GM18526 (cell line): ENCODE results near the gene AMHR2.

ENCODE experiments used
- POLR2A ChIP-seq: IDR thresholded peaks from 3 replicates; pipeline ENCODE4 v1.6.1; 2011; ENCODE audit not compliant: insufficient read length; ENCODE audit errors: extremely low read depth

The AMHR2 gene

GRCh38 chr12:53451661-53452158 lies 28.1 kb downstream of the AMHR2 start, which contains the start of gene PCBP2:
Gene PCBP2 (plus strand): TSS chr12:53452102. CDS start chr12:53454801, 2,699 bp downstream.
- TF ChIP-seq POLR2A, result peak; percentile 87

GRCh38 chr12:53452159-53453077 lies 28.8 kb downstream of the AMHR2 start:
- TF ChIP-seq POLR2A, result no peak

DNA sequence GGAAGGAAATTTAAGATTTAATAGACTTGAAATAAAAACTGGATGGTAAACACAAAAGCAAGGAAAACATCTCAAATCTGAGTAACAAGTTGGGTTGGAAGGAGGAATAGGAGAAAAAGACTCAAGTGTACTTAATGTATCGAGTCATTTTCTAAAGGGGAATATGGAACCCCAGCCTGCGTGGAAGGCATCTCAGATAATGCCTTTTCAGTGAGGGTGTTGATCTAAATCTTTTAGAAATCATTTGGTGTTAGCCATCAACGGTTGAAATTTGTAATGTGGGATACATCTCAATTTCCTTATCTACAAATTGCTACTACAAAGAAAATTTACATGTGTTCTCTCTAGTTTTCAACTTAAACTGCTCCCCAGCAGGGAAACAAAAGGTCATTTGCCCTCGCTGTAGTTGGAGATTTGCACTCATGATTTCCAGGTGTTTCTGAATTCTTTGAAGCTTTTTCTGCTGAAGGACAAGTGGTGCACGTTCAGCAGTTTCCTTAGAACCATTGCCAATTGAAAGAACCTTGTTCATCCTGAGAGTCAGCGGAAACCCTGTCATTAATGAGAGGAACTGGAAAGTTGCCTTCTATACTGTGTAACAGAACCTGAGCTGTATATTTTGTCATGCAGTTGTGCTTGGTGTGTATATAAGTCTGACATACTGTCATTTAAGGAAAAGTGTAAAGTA lies 30.4 kb downstream of the AMHR2 start:
- no peak for TF ChIP-seq POLR2A

DNA sequence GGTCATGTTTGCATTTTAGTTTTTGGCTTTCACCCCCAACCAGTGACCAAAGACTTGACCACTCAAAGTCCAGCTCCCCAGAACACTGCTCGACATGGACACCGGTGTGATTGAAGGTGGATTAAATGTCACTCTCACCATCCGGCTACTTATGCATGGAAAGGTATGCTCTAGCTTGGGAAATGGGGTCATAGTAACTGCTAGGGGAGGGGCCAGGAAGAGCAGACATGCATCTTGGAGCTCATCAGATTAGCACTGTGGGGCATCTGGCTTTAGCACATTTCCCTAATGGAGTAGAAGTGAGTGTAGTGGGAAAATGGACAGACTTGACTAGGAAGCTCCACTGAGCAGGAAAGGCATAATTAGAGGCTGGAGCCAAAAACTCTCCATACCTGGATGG lies 31.1 kb downstream of the AMHR2 start:
- no peak for TF ChIP-seq POLR2A

DNA sequence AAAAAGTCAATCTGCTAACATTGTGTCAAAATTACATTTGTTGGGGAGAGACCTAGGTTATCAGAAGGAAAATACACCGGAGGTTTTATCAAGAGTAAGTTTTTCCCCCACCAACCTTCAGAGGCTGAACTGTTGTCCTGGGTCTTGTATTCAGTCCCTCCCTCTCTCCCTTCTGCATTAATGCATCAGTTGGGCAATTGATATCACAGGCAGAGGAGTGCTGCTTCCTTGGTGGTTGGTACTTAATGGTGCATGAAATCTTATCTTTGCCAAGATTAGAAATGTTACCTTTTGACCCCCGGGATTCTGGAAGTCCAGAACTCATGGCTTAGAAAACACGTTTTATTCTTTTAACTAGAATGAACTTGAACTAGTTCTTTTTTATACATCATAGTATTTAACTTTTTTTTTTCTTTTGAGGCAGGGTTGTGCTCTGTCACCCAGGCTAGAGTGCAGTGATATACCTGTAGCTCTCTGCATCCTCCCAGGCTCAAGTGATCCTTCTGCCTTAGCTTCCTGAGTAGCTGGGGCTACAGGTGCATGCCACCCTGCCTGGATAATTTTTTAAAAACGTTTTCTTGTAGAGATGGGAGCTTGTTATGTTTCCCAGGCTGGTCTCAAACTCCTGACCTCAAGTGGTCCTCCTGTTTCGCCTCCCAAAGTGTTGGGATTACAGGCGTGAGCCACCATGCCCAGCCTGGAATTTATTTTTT lies 33.2 kb downstream of the AMHR2 start:
- no peak for TF ChIP-seq POLR2A

DNA sequence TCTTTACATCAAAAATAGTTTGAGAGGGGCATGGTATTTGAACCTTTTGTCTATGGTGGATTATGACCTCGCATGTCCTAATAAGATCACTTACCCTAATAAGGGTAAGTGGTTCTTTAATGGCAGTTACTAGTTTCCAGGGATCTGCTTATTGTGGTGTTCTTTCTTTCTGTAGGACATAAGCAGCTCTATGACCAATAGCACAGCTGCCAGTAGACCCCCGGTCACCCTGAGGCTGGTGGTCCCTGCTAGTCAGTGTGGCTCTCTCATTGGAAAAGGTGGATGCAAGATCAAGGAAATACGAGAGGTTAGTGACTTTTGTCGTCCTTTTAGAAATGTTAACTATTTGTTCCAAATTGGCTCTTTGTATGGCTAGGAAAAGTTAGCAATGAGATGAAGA lies 35.4 kb downstream of the AMHR2 start:
- no peak for TF ChIP-seq POLR2A

DNA sequence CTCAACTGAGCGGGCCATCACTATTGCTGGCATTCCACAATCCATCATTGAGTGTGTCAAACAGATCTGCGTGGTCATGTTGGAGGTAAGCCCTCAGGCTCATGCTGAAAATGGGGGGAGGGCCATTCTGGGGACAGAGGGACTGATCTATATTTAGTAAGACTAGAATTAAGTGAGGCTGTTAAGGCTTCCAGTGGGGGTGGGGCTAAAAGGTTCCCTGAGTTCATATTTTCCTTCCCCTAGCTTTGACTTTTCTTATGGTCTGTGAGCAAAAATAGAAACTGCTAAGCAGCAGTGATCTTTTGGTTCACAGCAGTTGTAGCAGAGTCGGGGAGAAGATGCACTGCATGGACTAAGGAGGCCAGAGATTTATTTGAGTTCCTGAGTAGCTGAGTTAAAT lies 37.4 kb downstream of the AMHR2 start:
- no peak for TF ChIP-seq POLR2A

GRCh38 chr12:53461591-53461990 lies 37.9 kb downstream of the AMHR2 start:
- TF ChIP-seq POLR2A, result no peak

DNA sequence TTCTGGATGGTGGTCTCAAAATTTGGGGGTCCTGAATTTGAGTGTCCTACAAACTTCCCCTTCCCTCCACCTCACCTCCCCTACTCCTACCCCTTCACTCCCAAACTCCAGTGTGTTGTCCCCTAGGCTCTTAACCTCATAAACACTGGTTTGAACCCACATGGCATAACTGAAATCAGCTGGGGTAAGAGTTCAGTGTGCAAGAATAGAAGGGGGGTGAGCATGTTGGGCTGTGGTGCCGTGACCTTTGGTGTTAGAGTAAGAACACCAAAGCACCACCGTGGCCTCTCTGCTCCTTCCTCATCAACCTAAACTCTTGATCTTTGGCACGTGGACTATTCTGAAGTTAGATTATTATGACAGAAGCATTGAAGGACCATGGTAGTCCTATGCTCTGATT lies 39.3 kb downstream of the AMHR2 start:
- no peak for TF ChIP-seq POLR2A

DNA sequence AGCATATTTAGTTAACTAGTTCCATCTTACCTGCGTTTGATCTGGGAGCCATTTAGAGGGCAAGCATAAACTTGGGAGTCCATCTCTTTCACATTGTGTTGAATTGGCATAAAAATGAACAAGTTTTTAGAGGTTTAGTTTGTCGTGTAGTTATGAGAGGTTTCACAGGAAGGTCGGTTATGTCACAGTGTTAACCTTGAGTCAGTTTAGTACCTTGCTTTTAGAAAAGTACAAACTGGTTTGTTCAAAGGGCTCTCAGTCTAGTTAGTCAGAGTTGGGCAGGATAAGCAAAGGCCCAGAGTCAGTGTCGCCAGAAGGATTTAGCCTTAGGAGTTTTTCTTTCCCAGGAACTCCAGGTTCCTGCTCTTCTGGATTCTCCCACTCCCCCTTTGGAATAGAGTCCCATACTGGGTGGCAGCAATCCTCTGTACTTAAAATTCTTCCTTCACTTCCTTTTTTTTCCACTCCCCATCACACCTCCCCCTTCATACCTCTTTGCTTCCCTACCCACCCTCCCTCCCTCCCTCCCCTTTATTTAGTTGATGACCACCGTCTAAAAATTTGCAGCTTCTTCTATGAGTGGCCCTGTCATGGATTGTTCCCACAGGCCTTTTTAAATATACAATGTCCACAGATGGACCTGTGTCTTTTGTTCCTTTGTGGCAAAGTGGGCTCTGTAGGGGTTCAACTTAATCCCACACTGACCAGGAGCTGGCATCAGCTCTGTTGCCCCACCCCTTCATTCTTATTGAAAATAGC lies 40.3 kb downstream of the AMHR2 start:
- TF ChIP-seq POLR2A, result no peak

DNA sequence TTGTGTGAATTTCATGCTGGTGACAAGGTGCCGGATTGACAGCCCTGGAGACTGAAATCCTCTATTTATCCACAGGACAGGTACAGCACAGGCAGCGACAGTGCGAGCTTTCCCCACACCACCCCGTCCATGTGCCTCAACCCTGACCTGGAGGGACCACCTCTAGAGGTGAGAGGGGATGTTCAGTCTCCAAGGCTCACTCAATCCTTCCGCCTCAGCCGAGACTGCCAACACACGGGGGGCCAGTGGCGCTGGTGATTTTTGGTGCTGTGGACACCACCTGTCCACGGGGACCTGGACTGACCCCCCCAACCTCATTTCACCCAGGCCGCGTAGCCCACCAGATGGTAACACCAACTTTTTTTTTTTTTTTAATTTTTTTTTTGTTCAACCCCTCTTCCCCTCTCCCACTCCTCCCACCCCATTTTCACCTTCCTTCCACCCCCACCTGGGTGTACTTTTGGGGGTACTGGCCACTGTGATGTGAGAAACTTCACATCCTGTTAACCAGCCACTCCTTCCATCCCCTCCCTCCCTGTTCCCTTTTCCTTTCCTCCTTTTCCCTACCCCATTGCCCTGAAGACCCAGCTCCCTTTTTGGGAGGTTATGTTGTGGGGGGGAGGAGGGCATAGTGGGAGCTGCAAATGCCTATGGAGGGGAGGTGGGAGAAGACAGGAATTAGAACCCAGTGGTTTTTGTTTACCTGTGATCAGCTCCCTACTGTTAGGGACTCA lies 41.2 kb downstream of the AMHR2 start:
- TF ChIP-seq POLR2A, result no peak

DNA sequence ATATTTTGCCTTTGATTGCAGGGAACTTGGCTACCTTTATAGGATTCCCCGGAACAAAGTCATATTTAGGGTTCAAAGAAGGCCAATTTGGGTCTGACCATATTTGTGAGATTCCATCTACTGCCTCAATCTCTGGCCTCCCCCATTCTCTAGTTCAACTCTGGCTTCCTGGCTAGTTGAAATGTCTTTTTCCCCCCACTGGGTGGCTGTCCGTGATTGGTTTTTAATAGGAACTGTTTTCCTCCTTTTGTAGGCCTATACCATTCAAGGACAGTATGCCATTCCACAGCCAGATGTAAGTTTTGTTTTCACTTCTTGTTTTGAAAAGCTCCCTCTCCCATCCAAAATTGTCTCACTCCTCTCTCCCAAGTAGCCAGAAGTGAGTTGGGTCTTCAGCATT lies 42.0 kb downstream of the AMHR2 start:
- TF ChIP-seq POLR2A, result no peak

GRCh38 chr12:53466640-53467039 lies 43.0 kb downstream of the AMHR2 start:
- no peak for TF ChIP-seq POLR2A

GRCh38 chr12:53467082-53467481 lies 43.4 kb downstream of the AMHR2 start:
- no peak for TF ChIP-seq POLR2A
